Tibial nerve (tissue), 4 donors: ENCODE measurements around the gene RTN1. TPM values are rescaled to one million over a fixed set of nuclear protein-coding genes. Genes with fewer than 3 reads are reported as not detected.

Experiments used
- DNase-seq, 2 donors: peaks; one replicate each; pipeline ENCODE4 v3.0.0-alpha.2; 2019; ENCODE audit warnings: low spot score in 2 of 2
- H3K27ac ChIP-seq, 4 donors: fragments of 200-600 bp; sonication (generic) in 3 of 4; one replicate each; pipeline ENCODE4 v1.5.1; 2017 to 2019; ENCODE audit warnings: mild to moderate bottlenecking in 1 of 4
- H3K27me3 ChIP-seq, 2 donors: fragments of 200-600 bp; sonication (generic) in 1 of 2; one replicate each; pipeline versions ENCODE4 v1.5.1 to v1.6.0; 2017 to 2019
- H3K36me3 ChIP-seq, 3 donors: fragments of 200-600 bp; sonication (generic); one replicate each; pipeline ENCODE4 v1.5.1; 2018 to 2019
- H3K4me1 ChIP-seq, 4 donors: fragments of 200-600 bp; sonication (generic) in 3 of 4; one replicate each; pipeline ENCODE4 v1.5.1; 2017 to 2019
- H3K4me3 ChIP-seq, 4 donors: fragments of 200-600 bp; sonication (generic) in 3 of 4; one replicate each; pipeline ENCODE4 v1.5.1; 2017 to 2019; ENCODE audit warnings: mild to moderate bottlenecking in 1 of 4, moderate library complexity in 1 of 4
- H3K9me3 ChIP-seq, 4 donors: fragments of 200-600 bp; sonication (generic) in 3 of 4; one replicate each; pipeline ENCODE4 v1.5.1; 2017 to 2019
- CTCF ChIP-seq, 5 experiments: fragments of 200-600 bp in 3 of 5; fragments of 450-650 bp in 2 of 5; sonication (generic) in 3 of 5; IDR thresholded peaks; one replicate each; pipeline ENCODE4 v1.5.1; 2016 to 2019; ENCODE audit warnings: antibody characterized with exemption in 5 of 5, mild to moderate bottlenecking in 3 of 5, moderate library complexity in 2 of 5
- EP300 ChIP-seq, 2 donors: sonication (generic); formaldehyde crosslinking; IDR thresholded peaks; one replicate each; pipeline ENCODE4 v1.6.1; 2017; ENCODE audit warnings: antibody characterized with exemption in 2 of 2, mild to moderate bottlenecking in 1 of 2
- POLR2A ChIP-seq, 2 donors: fragments of 450-650 bp; IDR thresholded peaks; one replicate each; pipeline ENCODE4 v1.6.1; 2017; ENCODE audit warnings: antibody characterized with exemption in 2 of 2, mild to moderate bottlenecking in 2 of 2, moderate library complexity in 2 of 2
- WGBS, 2 donors: methylation state at CpG; one replicate each; pipeline ENCODE4 v1.1.5; 2018; 5-methylcytosine and 5-hydroxymethylcytosine counted together
- total RNA-seq, 4 donors: library from RNA; depleted of rRNA; stranded (reverse); fragments of >200 nt; gene quantifications; one replicate each; pipeline ENCODE4 v1.1.0, GENCODE V29; 2016

RTN1 gene
- 10 to 100 TPM in 3 of 4 donors, 1 to 10 TPM in 1; 7.5 to 20.7 (median 14.6) TPM for total RNA-seq

DNA sequence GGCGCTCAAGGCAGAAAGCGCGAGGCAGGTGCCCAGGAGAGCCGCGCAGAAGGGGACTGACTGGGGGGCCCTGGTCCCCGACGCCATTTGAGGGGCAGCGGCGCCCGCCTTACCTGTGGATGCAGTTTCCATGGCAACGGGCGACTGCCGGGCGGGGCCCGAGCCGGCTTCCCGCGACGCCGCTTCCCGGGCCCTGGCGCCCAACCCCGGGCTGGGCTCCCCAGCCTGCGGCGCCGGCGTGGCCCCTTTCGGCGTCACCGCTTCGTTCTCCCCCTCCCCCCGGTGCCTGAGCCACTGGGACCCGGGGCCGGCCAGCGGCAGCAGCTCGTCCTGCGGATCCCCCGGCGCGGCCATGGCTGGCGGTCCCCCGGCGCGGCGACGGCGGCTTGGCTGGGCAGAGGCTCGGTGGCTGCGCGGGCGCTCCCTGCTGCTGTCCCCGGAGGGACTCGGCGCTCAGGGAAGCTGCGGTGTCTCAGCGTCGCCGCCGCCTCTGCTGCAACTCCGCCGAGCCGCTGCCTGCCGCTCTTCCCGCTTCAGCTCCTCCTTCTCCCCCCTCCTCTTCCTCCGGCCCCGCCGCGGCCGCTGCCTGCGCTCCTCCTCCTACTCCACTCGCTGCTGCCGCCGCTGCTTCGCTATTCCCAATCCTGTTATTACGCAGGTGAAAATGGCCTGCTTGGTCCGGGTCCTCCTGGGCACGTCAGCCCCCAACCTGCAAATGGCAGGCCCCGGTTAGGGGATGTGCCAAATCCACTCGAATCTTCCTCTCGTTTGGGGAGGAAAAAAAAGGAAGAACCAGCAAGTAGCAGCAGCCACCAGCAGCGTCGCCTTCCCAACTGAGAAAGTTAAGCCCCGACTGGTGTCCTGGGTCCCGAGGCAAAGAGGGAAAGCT is at the start of gene RTN1:
RTN1 (minus strand) TSS at position 500 of the 889 bp plus-strand sequence; CDS start at position 354, 146 bp downstream.
- peaks cover 0 to 47% of the 10 kb centered on the region in 2 donors for H3K27me3 ChIP-seq
- no peaks in the 10 kb centered on the region for H3K36me3 ChIP-seq
- DNase-seq, result peak; percentile 23 to 35
- no peak for TF ChIP-seq EP300 (IDR thresholded peaks at IDR 0.05)
- TF ChIP-seq POLR2A (IDR thresholded peaks at IDR 0.05), result no peak
- TF ChIP-seq CTCF (IDR thresholded peaks at IDR 0.05), result no peak
- WGBS, 2 donors, result 1% methylated on average over 30 to 54 of the region's 84 CpGs
- peaks cover 0 to 19% (median 11%) of the 10 kb centered on the region in 4 donors for H3K4me1 ChIP-seq
- peak within 1 kb of the TSS; percentile 44 to 67 (median 48) for H3K4me3 ChIP-seq
- no peaks in the 10 kb centered on the region for H3K9me3 ChIP-seq
- H3K27ac ChIP-seq, result peak within 1 kb of the TSS in 2 of 4 donors; percentile 3 to 69

DNA sequence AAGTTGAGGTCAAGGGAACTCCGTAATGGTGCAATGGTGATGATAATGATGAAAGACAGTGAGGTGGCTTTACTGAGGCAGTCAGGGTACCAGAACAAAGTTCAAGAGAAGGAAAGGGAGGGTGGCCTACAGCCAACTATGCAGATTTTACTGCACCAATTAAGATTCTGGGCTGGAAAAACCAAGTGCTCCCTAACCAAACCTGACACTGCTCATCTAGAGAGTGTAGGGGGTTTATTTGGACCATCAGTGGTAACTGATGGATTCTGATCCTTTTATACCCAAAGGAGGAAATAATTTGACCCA is 49.8 kb upstream of the RTN1 start:
- Histone ChIP-seq H3K9me3 (no peaks in the 10 kb centered on the region), H3K4me3 (no peak overlapping the region), H3K27ac (no peak overlapping the region), H3K27me3 (peaks cover 0 to 33% of the 10 kb centered on the region in 2 donors), H3K36me3 (no peaks in the 10 kb centered on the region), H3K4me1 (peaks cover 0 to 14% (median 8%) of the 10 kb centered on the region in 4 donors)
- TF ChIP-seq CTCF (IDR thresholded peaks at IDR 0.05) (no peak), EP300 (IDR thresholded peaks at IDR 0.05) (no peak), POLR2A (IDR thresholded peaks at IDR 0.05) (no peak)
- DNase-seq, result no peak
- 53 to 71% methylated on average over 1 of the region's 1 CpG for WGBS, 2 donors

DNA sequence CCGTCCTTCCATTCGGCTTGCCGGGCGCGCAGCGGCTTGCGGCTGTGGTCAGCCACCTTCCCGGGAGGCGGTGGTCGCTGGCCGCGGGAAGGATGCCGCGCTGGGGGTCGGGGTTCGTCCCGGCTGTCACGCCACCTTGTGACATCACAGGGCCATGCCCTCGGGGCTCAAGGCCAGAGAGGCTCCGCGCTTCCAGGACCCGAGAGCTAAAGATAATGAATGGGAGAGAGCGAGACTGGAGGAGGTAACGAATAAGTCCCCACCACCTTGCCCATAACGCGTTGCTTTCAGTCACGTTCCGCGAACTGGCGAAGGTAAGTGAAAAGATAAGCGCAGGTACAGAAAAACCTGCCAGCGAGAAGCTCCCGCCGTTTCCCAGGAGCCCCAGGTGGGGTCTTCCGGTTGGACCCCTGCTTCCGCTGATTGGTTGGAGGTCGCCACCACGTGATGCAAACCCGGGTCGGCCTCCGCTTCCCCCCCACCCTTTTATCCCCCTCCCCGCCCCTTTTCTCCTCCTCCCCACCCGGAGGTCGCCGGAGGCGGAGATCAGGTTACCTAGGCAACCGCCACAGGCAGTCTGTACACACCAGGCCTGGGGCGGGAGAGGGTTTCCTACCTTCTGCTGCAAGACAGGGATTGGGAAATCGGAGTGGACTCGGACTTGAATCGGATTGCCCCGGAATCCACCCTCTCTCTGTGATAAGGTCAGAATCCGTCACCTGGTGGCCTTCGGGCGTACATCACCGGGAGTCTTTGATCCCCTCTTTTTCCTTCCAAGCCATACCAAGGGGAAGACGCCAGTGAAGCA is 49.2 kb upstream of the RTN1 start, which contains the start of gene LRRC9:
LRRC9 (plus strand) TSS at position 575 of the 808 bp plus-strand sequence.
- H3K9me3 ChIP-seq, result no peaks in the 10 kb centered on the region
- no peak for TF ChIP-seq CTCF (IDR thresholded peaks at IDR 0.05)
- TF ChIP-seq POLR2A (IDR thresholded peaks at IDR 0.05), result no peak
- no peak for TF ChIP-seq EP300 (IDR thresholded peaks at IDR 0.05)
- H3K4me1 ChIP-seq, result peaks cover 0 to 14% (median 8%) of the 10 kb centered on the region in 4 donors
- peak within 1 kb of the TSS; percentile 21 to 54 (median 44) for H3K4me3 ChIP-seq
- no peaks in the 10 kb centered on the region for H3K36me3 ChIP-seq
- DNase-seq, result no peak
- 8 to 9% methylated on average over 49 to 52 of the region's 57 CpGs for WGBS, 2 donors
- peaks cover 0 to 33% of the 10 kb centered on the region in 2 donors for H3K27me3 ChIP-seq
- no peak within 1 kb of the TSS for H3K27ac ChIP-seq

DNA sequence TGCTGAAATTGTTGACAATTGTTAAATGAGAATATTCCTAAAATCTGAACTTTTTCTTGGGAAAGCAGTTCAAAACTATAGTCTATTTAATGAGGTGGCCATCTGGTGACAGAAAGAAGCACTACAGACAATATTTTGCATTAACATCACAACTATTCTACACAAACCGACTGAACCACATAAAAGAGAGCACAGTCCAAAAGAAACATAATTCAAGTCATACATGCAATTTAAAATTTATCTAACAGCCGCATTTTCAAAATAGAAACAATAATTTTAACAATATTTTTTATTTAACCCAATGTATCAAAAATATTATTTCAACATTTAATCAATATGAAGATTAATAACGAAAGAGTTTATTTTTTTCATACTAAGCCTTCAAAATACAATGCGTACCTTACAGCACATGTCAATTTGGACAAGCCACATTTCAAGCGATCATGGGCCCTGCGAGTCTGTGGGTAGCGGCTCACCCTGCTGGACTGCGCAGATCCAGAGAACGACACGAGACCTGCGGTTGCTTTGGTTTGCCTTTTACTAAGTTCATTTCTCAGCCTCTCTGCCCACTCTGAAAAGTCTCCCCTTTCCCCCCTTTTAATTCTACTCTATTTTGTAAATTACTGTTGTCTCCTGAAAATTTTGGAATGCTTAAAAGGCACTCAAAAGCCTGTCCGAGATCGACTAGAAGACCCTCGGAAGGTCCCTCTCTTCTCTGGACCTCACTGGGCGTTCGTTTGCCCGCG is 48.4 kb upstream of the RTN1 start:
- H3K36me3 ChIP-seq, result no peaks in the 10 kb centered on the region
- H3K9me3 ChIP-seq, result no peaks in the 10 kb centered on the region
- 1% methylated on average over 18 of the region's 18 CpGs for WGBS, 2 donors
- peaks cover 0 to 33% of the 10 kb centered on the region in 2 donors for H3K27me3 ChIP-seq
- peak; percentile 11 to 40 (median 33) for TF ChIP-seq CTCF (IDR thresholded peaks at IDR 0.05)
- TF ChIP-seq EP300 (IDR thresholded peaks at IDR 0.05), result no peak
- H3K27ac ChIP-seq, result no peak overlapping the region
- DNase-seq, result peak in 1 of 2 donors; percentile 38
- peaks cover 0 to 14% (median 8%) of the 10 kb centered on the region in 4 donors for H3K4me1 ChIP-seq
- peak overlapping the region; percentile 21 to 54 (median 44) for H3K4me3 ChIP-seq
